ENCODE data around the gene AMOTL1. TPM values are rescaled to one million over a fixed set of nuclear protein-coding genes. Genes with fewer than 3 reads are reported as not detected.

AMOTL1 gene
- total RNA-seq, 1 experiment from 2014 or later: 76.6 TPM

DNA sequence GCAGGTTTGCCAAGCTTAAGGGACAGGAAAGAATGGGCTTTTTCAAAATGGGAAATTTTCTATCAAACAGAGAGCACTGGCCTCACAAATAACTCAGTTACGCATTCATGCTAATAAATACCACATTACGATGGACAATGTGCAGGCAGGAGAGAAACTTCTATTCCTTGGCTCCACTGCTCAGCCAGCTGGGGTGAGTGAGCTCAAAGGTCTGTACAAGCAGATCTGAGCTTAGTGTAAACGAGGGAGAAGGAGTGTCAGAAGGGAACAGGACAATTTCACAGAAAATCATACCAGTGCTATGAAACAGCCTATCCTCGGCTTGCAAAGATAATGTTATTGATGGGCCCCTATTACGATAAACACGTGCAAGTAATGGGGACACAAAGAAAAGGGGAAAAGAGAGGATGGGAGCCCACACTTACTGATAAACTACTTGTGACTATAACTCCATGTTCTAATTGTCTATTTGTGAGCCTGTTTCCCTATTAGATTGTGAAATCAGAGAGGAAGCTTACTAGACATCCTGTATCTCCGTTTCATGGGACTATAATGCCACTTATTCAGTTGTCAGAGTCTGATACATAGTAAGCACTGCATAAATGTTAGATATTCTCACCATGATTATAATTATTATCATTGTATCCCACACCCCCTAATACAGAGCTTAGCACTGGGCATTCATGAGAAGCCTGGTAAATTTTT lies 46.3 kb downstream of the AMOTL1 start:
- Mint-ChIP-seq H3K4me1 (ENCODE audit: insufficient read depth, unreplicated experiment) (no peaks in the 10 kb centered on the region), H3K4me3 (ENCODE audit: unreplicated experiment) (no peak overlapping the region), H3K27ac (ENCODE audit: low read depth, unreplicated experiment) (peak overlapping the region; percentile 16), H3K27me3 (ENCODE audit: insufficient read depth, unreplicated experiment) (no peaks in the 10 kb centered on the region), H3K9me3 (ENCODE audit: unreplicated experiment) (peaks cover 12% of the 10 kb centered on the region), H3K36me3 (ENCODE audit: insufficient read depth, unreplicated experiment) (peaks cover 36% of the 10 kb centered on the region)
- POLR2A ChIA-PET: interaction anchor here (0.8 to 1.0 kb wide), 3 partner anchors 9 to 13 kb away, joined by 4 read pairs; no protein-coding TSS in a partner anchor
- intact Hi-C loops (cut with micrococcal nuclease): no loop called here
- no peak for TF ChIP-seq CTCF (IDR thresholded peaks at IDR 0.05; ENCODE audit: unreplicated experiment)
- BruUV-seq (replicated peaks): no TSS peak
- CTCF ChIA-PET: interaction anchor here (0.5 to 1.0 kb wide), 3 partner anchors 48 to 192 kb away, joined by 3 to 9 read pairs (median 4); no protein-coding TSS in a partner anchor
- no peak for DNase-seq (ENCODE audit: unreplicated experiment)

GRCh38 chr11:94815705-94816344 lies 47.7 kb downstream of the AMOTL1 start:
- DNase-seq (ENCODE audit: unreplicated experiment): peak; percentile 48
- Mint-ChIP-seq H3K4me3 (ENCODE audit: unreplicated experiment) (no peak overlapping the region), H3K4me1 (ENCODE audit: insufficient read depth, unreplicated experiment) (no peaks in the 10 kb centered on the region), H3K27me3 (ENCODE audit: insufficient read depth, unreplicated experiment) (no peaks in the 10 kb centered on the region), H3K27ac (ENCODE audit: low read depth, unreplicated experiment) (no peak overlapping the region), H3K36me3 (ENCODE audit: insufficient read depth, unreplicated experiment) (peaks cover 36% of the 10 kb centered on the region), H3K9me3 (ENCODE audit: unreplicated experiment) (peaks cover 12% of the 10 kb centered on the region)
- BruUV-seq (replicated peaks): no TSS peak
- ChIA-PET POLR2A (interaction anchor here (0.8 to 0.9 kb wide), 2 partner anchors 9 to 31 kb away, joined by 3 to 4 read pairs; no protein-coding TSS in a partner anchor), CTCF (interaction anchor here (0.7 kb wide), 1 partner anchor 75 kb away, joined by 3 read pairs; no protein-coding TSS in a partner anchor)
- intact Hi-C loops (cut with micrococcal nuclease): no loop called here
- TF ChIP-seq CTCF (IDR thresholded peaks at IDR 0.05; ENCODE audit: unreplicated experiment): no peak

DNA sequence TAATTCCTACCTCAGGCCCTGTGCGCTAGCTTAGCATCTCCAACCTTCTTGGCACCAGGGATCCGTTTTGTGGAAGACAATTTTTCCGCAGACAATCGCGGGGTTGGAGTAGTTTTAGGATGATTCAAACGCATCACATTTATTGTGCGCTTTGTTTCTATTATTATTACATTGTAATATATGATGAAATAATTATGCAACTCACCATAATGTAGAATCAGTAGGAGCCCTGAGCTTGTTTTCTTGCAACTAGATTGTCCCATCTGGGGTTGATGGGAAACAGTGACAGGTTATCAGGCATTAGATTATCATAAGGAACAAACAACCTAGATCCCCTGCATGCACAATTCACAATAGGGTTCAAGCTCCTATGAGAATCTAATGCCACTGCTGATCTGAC lies 52.3 kb downstream of the AMOTL1 start:
- H3K9me3 Mint-ChIP-seq (ENCODE audit: unreplicated experiment): no peaks in the 10 kb centered on the region
- no peak for DNase-seq (ENCODE audit: unreplicated experiment)
- peaks cover 45% of the 10 kb centered on the region for H3K36me3 Mint-ChIP-seq (ENCODE audit: insufficient read depth, unreplicated experiment)
- TF ChIP-seq CTCF (IDR thresholded peaks at IDR 0.05; ENCODE audit: unreplicated experiment): no peak
- ChIA-PET POLR2A (interaction anchor here (0.6 to 0.9 kb wide), 2 partner anchors 35 to 153 kb away, joined by 3 read pairs; partner anchors contain the start of genes CWC15 and KDM4D), CTCF (interaction anchor here (0.6 to 3.7 kb wide), 5 partner anchors 32 to 197 kb away, joined by 3 to 18 read pairs (median 4); no protein-coding TSS in a partner anchor)
- H3K27me3 Mint-ChIP-seq (ENCODE audit: insufficient read depth, unreplicated experiment): no peaks in the 10 kb centered on the region
- no TSS peak for BruUV-seq (replicated peaks)
- no peak overlapping the region for H3K27ac Mint-ChIP-seq (ENCODE audit: low read depth, unreplicated experiment)
- no peaks in the 10 kb centered on the region for H3K4me1 Mint-ChIP-seq (ENCODE audit: insufficient read depth, unreplicated experiment)
- no peak overlapping the region for H3K4me3 Mint-ChIP-seq (ENCODE audit: unreplicated experiment)
- intact Hi-C loops (cut with micrococcal nuclease): no loop called here

DNA sequence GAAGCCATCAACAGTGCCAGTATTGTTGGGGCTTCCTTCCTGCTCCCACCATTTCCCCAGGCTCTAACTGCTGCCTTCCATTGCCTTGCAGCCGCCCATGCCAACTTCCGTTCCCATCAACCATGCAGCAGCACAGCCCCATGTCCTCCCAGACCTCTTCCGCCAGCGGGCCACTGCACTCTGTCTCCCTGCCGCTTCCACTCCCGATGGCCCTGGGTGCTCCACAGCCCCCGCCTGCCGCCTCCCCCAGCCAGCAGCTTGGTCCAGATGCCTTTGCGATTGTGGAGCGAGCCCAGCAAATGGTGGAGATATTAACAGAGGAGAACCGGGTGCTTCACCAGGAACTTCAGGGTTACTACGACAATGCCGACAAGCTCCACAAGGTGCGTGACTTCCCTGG lies 53.3 kb downstream of the AMOTL1 start:
- no peak overlapping the region for H3K4me3 Mint-ChIP-seq (ENCODE audit: unreplicated experiment)
- ChIA-PET POLR2A (no interaction called here), CTCF (interaction anchor here (0.7 to 1.5 kb wide), 3 partner anchors 34 to 199 kb away, joined by 3 read pairs; no protein-coding TSS in a partner anchor)
- no peaks in the 10 kb centered on the region for H3K9me3 Mint-ChIP-seq (ENCODE audit: unreplicated experiment)
- intact Hi-C loops (cut with micrococcal nuclease): no loop called here
- H3K27ac Mint-ChIP-seq (ENCODE audit: low read depth, unreplicated experiment): no peak overlapping the region
- no peak for TF ChIP-seq CTCF (IDR thresholded peaks at IDR 0.05; ENCODE audit: unreplicated experiment)
- peaks cover 49% of the 10 kb centered on the region for H3K36me3 Mint-ChIP-seq (ENCODE audit: insufficient read depth, unreplicated experiment)
- H3K27me3 Mint-ChIP-seq (ENCODE audit: insufficient read depth, unreplicated experiment): no peaks in the 10 kb centered on the region
- no TSS peak for BruUV-seq (replicated peaks)
- no peaks in the 10 kb centered on the region for H3K4me1 Mint-ChIP-seq (ENCODE audit: insufficient read depth, unreplicated experiment)
- no peak for DNase-seq (ENCODE audit: unreplicated experiment)

Data from MCF 10A (cell line).